AG09309 (cell line): ENCODE data around the gene UFSP1.

ENCODE experiments used
- DNase-seq: peaks from one replicate; pipeline ENCODE4 v3.0.0-alpha.2; 2010; ENCODE audit warnings: low read depth
- H3K4me3 ChIP-seq: 2 replicates; pipeline ENCODE4 v1.5.1; 2011; ENCODE audit warnings: mild to moderate bottlenecking, low read depth, low read length, moderate library complexity; ENCODE audit not compliant: control insufficient read depth
- TF ChIP-seq, protein P1 (sequence below): IDR thresholded peaks from 2 replicates; pipeline ENCODE4 v1.5.1; 2011; ENCODE audit warnings: mild to moderate bottlenecking, low read depth, low read length, inconsistent platforms; ENCODE audit not compliant: insufficient read depth, control insufficient read depth; ENCODE audit errors: missing control alignments

The UFSP1 gene

DNA sequence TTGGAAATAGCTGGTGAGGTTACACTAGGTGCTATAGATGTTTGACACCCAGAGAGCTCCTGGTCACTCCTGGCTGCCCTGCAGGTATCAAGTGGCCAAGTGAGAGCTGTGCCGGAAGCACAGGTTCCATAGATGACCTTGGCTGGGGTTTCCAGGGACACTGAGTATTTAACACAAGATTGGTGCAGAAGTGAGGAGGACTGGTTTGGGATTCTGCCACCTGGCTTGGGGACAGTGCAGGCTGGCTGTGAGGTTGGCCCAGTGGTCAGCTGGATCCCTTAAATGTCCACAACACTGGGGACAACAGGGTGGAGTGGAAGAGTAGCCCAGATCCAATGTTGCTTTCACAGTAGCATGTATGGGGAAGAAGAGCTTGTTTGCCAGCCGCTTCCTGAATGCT lies 11.5 kb upstream of the UFSP1 start:
- no peak for DNase-seq
- H3K4me3 ChIP-seq = no peak overlapping the region
- TF ChIP-seq, protein P1, sequence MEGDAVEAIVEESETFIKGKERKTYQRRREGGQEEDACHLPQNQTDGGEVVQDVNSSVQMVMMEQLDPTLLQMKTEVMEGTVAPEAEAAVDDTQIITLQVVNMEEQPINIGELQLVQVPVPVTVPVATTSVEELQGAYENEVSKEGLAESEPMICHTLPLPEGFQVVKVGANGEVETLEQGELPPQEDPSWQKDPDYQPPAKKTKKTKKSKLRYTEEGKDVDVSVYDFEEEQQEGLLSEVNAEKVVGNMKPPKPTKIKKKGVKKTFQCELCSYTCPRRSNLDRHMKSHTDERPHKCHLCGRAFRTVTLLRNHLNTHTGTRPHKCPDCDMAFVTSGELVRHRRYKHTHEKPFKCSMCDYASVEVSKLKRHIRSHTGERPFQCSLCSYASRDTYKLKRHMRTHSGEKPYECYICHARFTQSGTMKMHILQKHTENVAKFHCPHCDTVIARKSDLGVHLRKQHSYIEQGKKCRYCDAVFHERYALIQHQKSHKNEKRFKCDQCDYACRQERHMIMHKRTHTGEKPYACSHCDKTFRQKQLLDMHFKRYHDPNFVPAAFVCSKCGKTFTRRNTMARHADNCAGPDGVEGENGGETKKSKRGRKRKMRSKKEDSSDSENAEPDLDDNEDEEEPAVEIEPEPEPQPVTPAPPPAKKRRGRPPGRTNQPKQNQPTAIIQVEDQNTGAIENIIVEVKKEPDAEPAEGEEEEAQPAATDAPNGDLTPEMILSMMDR = no peak

DNA sequence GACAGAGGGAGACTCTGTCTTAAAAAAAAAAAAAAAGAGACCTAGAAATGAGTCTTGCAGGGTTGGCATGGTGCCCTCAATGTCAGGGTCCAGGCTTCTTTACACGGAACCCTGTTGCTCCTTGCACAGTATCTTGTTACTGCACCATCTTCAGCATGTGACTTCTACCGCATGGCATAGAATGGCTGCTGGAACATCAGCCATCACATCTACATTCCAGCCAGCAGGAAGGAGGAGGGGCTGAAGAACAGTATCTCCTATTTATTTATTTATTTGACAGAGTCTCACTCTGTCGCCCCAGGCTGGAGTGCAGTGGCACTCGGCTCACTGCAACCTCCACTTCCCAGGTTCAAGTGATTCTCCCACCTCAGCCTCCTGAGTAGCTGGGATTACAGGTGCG lies 9.9 kb upstream of the UFSP1 start:
- TF ChIP-seq, protein P1 = no peak
- H3K4me3 ChIP-seq = no peak overlapping the region
- DNase-seq = no peak

DNA sequence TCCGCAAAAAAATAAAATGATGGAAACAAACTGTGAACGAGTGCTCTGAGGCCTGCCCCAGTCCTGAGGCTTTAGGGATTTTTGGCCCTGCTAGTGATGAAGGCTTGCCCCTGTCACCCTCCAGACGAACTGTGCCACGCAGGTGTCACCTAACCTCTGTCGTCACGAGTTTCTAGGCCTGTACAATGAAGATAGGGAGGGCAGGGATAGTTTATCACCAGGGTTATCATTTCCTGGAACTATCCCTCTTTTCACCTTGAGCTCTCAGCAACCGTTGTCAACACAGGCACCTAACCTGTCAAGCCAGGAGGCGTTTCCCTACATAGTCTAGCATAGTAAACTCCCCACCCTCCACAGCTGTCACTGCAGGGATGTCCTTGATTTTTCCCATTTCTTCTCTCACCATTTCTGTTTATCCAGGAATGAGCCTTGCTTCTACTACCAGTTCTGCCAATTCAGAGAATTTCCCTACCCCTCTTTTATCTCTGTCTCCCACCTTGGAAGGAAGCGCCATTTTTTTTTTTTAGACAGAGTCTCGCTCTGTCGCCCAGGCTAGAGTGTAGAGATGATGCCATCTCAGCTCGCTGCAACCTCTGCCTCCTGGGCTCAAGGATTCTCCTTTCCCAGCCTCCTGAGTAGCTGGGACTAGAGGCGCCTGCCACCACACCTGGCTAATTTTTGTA lies 8.4 kb upstream of the UFSP1 start:
- no peak for DNase-seq
- TF ChIP-seq, protein P1 = no peak
- no peak overlapping the region for H3K4me3 ChIP-seq

DNA sequence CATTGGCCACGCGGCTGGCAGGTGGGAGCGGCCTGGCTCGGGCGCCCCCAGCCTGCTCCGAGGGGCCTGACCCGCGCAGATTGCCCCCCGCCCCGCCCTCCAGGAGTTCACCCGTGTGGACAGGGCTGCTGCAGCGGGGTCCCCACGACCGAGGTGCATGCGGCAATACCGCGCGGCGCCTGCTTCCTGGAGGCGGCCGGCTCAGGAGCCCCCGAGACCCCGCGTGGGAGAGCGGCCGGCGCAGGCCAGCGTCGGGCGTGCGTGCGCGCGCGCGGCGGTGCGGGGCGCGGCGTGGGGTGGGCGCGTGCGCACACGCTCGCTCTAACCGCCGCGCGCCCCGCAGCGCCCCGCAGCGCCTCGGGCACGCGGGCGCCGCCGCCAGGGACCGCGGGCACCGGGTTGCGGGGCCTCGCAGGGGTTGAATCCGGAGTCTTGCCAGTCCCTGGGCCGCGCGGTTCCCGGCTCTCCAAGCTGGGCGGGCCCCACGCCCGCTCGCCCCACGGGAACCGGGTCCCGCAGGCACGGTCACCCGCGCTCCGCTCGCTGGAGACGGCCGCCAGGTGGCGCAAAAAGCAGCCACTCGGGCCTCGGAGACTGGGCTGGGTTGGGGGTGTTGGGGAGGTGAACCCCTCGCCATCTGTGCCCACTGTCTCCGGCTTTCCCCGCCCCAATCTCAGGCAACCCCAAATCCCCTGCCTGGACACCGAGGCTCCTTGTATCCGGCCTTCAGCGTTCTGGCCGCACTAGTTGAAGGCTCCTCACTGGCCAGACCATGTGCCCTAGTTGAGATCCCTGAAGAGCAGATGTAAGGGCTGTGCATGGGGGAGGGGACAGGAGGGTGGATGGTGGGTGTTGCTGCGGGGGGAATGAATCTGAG lies 7.5 kb upstream of the UFSP1 start:
- DNase-seq = no peak
- TF ChIP-seq, protein P1 = peak; percentile 72
- H3K4me3 ChIP-seq = no peak overlapping the region

DNA sequence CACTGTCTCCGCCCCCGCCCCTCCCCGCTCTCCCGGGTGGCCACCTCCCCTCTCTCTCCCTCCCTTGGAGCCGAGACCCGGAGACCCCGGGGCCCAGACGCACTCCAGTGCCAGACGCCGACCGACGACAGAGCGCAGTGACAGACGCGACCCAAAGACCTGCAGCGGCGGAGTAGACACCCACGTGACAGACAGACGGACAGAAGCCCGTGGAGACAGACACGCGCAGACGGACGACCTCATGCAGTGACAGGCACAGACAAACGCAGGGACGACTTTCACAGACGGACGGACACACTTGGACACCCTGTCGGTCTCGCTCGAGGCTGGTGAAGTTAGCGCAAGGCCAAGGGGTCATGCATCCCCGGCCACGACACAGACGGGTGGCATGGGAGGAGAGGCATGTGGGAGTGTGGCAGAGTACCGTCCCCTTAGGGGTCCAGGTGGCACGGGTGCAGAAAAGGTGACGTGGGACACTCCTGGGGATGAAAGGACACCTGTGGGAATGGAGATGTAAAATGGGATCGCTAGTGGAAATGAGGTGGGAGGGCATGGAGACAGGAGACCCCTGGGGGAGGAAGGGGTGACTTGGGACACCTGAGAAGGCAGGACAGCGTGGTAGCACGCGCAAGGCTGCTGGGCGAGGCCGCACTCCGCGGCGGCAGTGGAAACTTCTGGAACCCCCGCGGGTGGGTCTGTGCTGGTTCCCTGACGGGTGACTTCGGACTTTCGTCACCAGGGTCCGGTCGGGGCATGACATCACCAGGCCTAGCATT lies 6.6 kb upstream of the UFSP1 start:
- no peak overlapping the region for H3K4me3 ChIP-seq
- TF ChIP-seq, protein P1 = no peak

DNA sequence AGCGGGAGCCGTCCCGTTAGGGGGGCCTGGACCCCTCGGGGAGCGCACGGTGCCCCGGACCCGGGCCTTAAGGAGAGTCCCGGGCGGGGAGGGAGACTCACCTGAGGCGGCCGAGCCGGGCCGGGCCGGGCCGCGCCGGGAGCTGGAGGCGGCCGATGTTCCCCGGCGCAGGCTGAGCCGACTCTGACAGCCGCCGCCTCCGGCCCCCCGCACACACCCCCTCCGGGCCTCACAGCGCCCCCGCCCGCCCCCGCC lies 6.1 kb upstream of the UFSP1 start, which contains the start of gene ACHE:
ACHE (minus strand) TSS at position 188 of the 255 bp plus-strand sequence. CDS start 1,656 bp downstream, outside the sequence.
- TF ChIP-seq, protein P1 = no peak
- no peak for DNase-seq
- peak within 1 kb of the TSS; percentile 49 for H3K4me3 ChIP-seq

More for the DNA sequence above, 6.6 kb upstream of the UFSP1 start:
- DNase-seq = no peak
